ENCODE measurements around the gene NHEJ1.

The NHEJ1 gene

GRCh38 chr2:219060821-219061791 is 99.5 kb downstream of the NHEJ1 start, which contains the start of gene IHH:
IHH (minus strand) TSS chr2:219060921; CDS start chr2:219060467, 454 bp downstream.
- no peak within 1 kb of the TSS for H3K27ac ChIP-seq
- no peak for DNase-seq (ENCODE audit: low read depth, low spot score)

DNA sequence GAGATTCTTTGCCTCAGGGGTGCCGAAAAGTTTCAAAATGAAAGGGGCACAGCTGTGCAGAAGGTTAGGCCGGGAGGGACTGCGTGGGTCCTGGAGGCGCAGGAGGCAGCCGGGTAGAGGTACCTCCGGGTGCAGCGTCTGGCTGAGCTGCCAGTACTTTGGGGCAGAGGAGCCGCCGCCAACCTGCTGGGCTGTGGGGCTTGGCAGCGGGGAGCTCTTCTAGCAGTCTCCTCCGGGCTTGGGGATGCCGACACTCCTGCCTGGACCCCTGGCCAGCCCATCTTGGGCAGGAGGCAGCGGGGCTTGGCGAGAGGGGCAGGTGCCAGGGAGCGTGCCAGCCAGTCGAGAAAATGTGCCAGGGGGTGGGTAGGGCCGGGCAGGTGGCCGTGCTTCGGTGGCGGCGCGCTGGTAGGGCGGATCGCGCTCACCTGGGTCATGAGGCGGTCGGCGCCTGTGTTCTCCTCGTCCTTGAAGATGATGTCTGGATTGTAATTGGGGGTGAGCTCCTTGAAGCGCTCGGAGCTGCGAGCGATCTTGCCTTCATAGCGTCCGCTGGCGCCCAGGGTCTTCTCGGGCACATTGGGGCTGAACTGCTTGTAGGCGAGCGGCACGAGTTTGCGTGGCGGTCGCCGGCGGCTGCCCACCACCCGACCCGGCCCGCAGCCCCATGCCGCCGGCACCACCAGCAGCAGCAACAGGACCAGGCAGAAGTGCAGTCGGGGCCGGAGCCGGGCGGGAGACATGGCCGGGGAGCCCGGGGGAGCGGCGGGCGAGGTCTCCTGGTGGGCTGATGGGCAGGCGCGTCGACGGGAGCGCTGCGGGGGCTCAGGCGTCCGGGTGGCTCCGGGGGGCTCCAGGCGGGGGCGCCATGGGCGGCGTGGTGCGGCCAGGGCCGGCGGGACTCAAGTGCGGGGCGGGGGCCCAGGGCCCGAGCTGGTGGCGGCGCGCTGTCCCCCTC is 100.6 kb downstream of the NHEJ1 start:
- no peak overlapping the region for H3K27ac ChIP-seq
- DNase-seq (ENCODE audit: low read depth, low spot score): no peak

DNA sequence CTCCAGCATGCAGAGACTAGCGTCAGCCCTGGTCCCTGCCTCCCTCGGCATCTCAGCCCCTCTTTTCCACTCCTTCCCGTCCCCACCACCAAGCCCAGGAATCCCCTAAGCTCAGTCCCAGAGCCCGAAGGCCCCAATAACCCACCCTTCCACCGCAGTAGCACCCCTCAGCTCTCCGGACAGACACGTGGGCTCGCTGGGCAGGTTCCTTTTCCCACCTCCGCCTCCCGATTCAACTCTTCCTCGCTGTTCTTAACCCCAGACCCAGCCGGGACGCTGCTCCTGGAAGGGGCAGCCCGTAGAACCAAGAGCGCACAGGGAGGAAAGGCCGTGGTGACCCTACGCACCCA is 101.3 kb downstream of the NHEJ1 start:
- no peak overlapping the region for H3K27ac ChIP-seq
- DNase-seq (ENCODE audit: low read depth, low spot score): no peak

DNA sequence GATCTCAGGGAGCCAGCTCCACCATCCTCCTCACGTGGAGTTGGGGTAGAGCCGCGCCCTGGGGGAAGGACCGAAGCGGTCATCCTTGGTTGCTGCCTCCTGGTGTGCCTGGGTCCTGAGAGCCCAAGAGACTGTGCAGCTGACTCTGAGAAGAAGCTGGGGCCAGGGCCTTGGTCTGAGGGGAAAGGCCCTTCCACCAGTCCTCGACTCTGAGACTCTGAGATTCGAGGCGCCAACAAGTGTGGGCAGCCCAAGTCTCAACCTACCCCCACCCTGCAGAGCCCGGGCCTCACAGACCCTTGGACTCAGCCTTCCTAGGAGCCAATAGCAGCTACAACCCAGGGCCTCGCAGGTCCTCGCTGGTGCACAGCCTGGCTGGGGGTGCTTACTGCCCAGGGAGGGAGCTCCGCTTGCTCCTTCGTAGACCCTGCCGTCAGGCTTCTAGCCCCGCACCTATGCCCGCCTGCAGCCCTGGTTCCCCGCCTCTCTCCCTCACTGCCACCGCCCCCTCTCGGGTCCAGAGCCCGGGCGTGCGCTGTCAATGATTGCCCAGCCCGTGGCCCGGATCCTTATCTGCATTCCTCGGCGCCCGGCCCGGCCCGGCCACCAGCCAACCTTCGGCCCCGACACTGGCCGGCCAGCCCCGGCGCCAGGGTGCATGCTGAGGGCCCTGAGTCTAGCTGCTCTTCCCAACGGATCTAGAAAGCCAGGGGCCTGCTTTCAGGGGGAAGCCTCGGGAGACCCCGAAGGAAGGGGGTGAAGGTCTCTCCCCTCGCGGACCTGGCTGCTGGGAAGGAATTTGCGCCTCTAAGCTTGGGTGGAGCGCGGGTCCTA is 101.9 kb downstream of the NHEJ1 start:
- DNase-seq (ENCODE audit: low read depth, low spot score): no peak
- H3K27ac ChIP-seq: no peak overlapping the region

- H3K27ac ChIP-seq: no peak overlapping the region
- DNase-seq (ENCODE audit: low read depth, low spot score): no peak
Observed at GRCh38 chr2:219057709-219058540, 102.7 kb downstream of the NHEJ1 start.

GRCh38 chr2:219056896-219057708 is 103.5 kb downstream of the NHEJ1 start:
- no peak overlapping the region for H3K27ac ChIP-seq
- no peak for DNase-seq (ENCODE audit: low read depth, low spot score)

DNA sequence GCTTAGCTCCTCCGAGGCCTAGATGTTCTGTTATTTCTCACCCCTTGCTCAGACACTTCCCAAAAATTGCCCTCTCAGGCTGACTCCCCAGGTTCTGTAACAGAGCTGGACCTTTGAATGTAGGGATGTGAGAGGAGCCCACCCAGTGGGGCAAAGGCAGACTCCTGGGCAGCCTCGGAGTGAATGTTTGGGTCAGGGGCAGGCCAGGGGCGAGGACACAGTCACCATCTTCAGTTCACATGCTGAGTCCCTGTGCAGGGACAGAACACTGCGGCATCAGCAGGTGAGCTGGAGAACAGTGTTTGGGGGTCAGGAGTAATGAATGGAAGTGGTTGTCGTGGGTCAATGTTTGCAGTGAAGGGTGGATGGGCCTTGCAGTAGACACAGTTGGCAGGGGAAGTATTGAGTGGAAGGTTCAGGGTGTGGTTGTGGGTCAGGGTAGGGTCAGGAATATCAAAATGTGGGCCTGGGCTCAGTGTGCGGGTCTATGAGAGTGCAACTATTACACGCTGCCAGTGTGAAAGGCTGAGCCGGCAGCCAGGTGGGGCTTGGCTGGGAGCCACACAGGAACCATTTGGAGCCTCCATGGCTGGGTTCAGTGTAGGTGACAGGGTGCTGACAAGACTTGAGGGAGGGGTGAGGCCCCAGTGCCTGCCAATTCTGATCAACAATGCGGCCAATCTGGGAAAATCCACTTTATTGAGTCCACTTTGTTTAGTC is 104.3 kb downstream of the NHEJ1 start:
- no peak overlapping the region for H3K27ac ChIP-seq
- no peak for DNase-seq (ENCODE audit: low read depth, low spot score)

DNA sequence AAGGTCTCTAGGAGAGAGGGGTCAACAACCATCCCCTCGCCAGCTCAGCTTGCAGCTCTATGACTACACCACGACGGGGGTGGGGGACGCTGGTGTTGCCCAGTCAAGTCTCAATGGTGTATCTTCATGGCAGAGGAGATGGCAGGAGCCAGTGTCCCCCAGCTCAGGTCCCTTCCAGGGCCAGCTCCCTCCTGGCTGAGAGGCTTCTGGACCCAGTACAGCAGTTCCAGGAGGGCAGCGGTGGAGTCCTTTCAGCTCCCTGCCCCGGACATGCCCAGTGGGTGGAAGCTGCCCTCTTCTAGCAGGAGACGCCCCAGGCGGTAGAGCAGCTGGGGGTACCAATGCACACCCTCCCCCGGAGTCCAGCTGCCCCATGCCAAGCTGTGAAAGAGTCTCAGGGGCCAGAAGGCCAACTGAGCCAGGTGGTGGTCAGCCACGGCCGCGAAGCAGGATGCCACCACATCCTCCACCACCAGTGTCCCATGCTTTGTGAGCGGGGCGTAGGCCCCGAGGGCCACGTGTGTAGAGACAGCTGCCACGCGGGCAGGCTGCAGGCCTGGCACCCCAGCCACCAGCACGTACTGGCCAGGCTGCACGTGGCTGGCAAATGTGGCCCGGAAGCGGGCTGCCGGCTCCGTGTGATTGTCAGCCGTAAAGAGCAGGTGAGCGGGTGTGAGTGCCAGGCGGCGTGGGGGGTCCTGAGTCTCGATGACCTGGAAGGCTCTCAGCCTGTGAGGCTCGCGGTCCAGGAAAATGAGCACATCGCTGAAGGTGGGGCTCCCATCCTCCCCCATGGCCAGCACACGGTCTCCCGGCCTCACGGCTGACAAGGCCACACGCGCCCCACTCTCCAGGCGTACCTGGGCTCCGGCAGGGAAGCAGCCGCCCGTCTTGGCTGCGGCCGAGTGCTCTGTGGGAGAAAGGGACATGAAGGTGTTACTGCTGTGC is 105.4 kb downstream of the NHEJ1 start:
- DNase-seq (ENCODE audit: low read depth, low spot score): no peak

GRCh38 chr2:219049282-219049681 is 111.3 kb downstream of the NHEJ1 start:
- DNase-seq (ENCODE audit: low read depth, low spot score): no peak
- no peak overlapping the region for H3K27ac ChIP-seq

More for the DNA sequence above, 105.4 kb downstream of the NHEJ1 start:
- no peak overlapping the region for H3K27ac ChIP-seq

DNA sequence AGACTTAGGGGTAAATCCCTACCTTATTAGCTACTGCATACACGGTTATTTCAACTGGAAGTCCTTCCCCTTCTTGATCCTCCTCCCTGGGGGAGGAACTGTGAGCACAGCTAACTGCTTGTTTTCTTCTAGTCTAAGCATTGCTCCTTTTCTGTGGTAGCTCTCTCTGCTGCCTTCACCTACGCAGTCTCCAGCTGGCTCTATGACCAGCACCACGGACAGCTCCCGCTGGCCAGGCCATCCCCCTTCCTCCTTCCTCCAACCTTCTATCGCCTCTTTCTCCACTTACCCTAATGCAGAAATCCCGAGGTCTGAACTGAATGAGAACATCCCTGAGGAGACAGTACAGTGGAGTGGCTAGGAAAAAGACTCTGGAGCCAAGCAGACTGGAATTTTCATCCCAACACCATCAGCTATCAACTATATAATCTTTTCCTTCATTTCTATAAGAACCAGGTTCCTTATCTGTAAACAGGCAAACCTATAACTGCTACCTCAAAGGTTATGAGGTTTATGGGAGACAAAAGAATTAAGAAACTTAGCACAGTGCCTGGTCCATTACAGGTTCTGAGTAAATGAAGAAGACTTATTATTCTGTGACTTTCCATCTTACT is 114.6 kb downstream of the NHEJ1 start:
- no peak for DNase-seq (ENCODE audit: low read depth, low spot score)

GRCh38 chr2:219042750-219043149 is 117.9 kb downstream of the NHEJ1 start:
- DNase-seq (ENCODE audit: low read depth, low spot score): no peak
- H3K27ac ChIP-seq: no peak overlapping the region

More for the DNA sequence above, 114.6 kb downstream of the NHEJ1 start:
- H3K27ac ChIP-seq: no peak overlapping the region

DNA sequence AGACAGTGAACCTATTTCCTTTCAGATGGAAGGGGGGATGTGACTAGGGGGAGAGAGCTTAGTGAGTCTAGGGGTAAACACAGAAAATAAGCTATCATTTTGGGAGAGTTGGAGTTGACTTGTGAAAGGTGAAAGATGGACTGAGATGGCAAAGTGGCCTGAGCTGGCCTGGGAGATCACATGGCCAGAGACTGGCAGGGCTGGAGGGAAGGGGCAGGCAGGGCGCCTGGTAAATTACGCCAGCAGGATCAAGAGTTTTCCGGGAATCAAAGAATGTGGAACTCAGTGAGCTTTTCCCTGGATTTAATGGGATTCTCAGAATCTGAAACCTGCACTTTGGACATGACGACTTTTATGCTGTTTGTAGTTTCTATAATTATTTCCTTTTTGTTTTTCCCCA is 118.5 kb downstream of the NHEJ1 start:
- H3K27ac ChIP-seq: no peak overlapping the region
- no peak for DNase-seq (ENCODE audit: low read depth, low spot score)

GRCh38 chr2:219041252-219041651 is 119.4 kb downstream of the NHEJ1 start, which contains the start of gene CFAP65:
CFAP65 (minus strand) TSS chr2:219041516; CDS start chr2:219039048, 2,468 bp downstream.
- H3K27ac ChIP-seq: no peak within 1 kb of the TSS
- DNase-seq (ENCODE audit: low read depth, low spot score): no peak

- no peak overlapping the region for H3K27ac ChIP-seq
- DNase-seq (ENCODE audit: low read depth, low spot score): no peak
Observed at GRCh38 chr2:219038600-219038999, 122.0 kb downstream of the NHEJ1 start.

DNA sequence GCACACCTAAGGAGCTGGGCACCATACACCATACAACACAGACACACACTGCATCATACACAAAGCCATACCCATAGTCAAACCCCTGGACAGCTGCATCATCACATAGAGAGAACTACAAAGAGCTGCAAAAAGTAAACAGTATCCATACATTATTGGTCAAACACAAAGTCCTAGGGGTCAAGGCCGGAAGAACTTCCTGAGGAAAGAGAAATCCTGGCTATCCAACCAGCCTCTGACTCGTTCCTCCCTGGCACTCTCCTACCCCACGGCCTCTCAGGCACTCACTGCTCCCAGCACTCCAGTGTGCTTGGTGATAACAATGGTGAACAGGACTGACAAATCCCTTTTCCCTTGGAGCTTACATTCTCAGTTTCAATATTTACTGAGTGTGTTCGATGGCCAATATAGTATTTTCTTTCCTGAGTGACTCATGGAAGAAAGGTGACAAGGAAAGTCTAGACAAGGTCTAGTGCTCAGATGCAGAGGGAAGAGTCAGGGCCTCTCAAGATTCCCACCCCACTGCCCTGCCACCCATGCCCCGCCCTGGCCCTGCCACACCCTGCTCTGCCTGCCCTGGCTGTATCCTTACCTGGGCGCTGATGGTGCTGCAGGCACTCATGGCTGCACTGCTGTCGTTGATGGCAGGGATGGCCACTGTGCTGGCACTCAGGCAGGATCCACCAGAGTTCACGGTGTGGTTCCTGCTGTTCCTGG is 122.7 kb downstream of the NHEJ1 start:
- no peak overlapping the region for H3K27ac ChIP-seq
- DNase-seq (ENCODE audit: low read depth, low spot score): no peak

Measured in epithelial cell of prostate (primary cell).